HK-2 (cell line): Measurements from ENCODE around the gene MARCHF3.
A peak's percentile ranks its signal among the peaks of the same experiment; 100 is the strongest.
"Not testable (repeated sequence)": the region's sequence is repeated elsewhere in the genome, so short reads cannot be mapped to it uniquely, and the experiment has no call there.

Experiments used
- DNase-seq: peaks from one replicate; pipeline ENCODE4 v3.0.0-alpha.2; 2018; ENCODE audit not compliant: unreplicated experiment

The MARCHF3 gene, protein sequence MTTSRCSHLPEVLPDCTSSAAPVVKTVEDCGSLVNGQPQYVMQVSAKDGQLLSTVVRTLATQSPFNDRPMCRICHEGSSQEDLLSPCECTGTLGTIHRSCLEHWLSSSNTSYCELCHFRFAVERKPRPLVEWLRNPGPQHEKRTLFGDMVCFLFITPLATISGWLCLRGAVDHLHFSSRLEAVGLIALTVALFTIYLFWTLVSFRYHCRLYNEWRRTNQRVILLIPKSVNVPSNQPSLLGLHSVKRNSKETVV

DNA sequence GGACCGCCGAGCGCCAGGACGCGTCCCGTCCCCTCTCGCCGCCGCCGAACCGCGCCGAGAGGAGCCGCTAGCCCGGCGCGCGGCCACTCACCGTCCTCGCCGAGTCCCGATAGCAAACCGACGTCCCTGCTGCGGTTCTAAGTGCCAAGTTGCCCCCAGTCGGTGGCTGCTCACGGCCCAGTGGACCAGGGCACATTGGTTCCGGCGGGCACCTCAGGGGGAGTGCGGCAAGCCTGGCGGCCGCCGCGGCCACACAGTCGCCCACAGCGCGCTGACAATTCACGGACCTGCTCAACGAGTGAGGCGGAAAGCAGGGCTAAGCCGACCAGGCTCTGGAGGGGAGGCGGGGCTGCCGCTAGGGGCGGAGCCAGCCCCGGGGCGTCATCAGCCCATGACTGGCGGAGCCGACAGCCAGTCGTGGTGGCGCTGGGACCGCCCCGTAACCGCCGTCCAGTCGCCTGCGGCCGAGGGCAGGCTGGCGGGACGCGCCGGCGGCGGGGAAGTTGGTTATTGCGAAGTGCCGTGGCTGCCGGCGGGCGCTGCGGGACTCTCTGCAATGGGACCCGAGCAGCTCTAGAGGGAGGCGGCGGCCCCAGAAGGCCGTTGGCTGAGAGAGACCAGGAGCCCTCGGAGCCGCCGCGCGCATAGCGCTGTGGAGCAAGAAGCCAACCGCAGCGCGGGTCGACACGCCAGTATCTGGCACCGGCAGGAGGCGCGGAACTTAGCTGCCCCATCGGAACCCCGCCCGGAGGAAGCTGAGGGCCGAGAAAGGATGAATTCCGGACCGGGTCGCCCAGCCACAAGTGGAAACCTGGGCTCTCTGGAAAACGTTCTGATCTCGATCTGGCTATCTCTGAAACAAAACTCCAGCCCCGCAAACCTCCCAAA, at the start of gene MARCHF3:
Gene MARCHF3, minus strand, starts transcription at position 300 of the 888 bp plus-strand sequence. CDS start 112,387 bp downstream, outside the sequence.
- DNase-seq = peak; percentile 91

DNA sequence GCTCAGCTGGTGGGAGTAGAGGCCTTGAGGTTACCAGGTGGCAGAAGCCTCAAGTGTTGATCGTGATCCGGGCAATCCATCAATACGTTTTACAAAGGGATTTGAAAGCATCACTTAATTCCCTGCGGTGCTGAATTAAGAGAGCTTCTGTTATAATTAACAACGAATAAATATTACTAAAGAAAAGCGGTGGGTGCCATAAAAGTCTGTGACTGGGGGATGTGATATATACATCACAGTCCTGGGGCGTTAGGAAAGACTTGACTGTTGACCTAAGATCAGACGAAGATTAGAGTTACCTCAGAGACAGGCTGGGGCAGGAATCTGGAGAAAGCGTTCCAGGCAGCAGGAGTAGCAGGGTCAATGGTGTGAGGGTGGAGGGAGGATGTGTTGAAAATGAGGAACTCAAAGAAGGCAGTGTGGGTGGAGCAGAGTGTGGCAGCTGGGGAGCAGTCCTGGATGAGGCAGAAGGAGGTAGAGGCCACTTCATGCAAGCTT, 49.7 kb upstream of the MARCHF3 start:
- no peak for DNase-seq

DNA sequence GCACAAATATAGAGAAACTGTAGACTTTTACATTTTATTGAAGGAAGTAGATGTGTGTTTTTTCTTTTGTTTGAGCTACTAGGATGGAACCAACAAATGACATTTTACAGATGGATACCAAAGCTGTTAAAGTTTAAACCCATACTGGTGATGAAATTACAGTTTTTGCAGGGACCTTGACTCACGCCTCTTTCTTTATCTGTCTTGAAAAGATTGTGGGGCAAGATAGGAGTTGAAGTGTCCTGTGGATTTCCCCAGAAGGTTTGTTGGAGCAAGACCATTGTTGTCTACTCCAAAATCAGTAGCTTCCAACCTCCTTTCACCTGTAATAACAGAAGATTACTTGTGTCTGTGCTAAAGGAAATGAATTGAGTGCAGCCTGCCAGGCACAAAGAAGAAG, 47.0 kb upstream of the MARCHF3 start:
- no peak for DNase-seq

DNA sequence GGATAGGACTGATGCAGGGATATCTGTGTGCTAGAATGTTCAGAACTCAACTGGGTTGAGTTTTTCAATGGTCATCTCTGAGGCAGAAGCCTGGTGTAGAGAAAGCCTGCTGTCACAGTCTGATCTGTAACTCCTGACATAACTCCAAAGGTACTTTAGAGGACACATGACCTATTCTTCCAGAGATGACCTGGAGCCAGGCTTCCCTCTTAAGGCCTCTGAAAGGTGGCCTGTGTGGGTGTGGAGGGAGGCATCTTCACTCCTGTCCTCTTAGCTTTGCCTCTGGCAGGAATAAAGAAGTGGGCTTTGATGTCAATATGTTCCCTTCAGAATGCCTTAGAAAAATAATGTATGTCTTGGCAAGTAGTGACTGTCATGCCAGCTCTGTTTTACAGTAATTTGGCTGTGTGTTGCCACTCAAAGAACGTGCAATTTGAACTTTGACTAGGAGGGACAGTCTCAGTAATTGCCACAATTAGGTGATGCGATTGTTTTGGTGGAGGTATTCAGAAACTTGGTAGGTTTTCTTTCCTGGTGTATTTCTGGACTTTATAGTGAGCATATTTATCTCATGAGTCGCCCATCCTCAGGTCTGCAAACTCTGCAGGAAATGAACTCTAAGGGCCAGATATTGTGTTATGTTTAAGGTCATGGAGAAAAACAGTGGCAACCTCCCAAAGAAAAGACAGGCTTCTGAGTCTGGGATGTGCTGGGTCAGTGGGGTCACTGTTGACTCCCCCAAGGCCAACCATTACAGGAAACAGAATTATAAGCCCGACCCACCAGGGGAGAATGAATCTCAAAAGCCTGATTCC, 46.2 kb upstream of the MARCHF3 start:
- DNase-seq = no peak

DNA sequence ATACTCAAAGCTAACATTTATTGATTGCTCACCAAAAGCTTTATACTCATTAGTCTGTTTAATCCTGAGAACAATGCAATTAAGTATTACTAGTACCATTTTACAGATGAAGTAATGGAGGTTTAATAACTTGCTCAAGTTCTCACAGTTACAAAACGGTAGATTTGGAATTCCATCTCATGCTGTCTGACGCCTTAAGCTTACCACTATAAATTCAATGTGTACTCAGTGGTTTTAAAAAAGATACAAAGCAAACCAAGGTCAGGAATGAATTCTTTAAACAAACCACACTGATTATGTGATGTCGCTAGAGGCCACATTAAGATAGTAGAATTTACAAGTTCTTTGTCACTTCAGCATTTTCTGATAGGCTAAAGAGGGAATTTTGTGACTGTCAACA, 44.1 kb upstream of the MARCHF3 start:
- DNase-seq = no peak

DNA sequence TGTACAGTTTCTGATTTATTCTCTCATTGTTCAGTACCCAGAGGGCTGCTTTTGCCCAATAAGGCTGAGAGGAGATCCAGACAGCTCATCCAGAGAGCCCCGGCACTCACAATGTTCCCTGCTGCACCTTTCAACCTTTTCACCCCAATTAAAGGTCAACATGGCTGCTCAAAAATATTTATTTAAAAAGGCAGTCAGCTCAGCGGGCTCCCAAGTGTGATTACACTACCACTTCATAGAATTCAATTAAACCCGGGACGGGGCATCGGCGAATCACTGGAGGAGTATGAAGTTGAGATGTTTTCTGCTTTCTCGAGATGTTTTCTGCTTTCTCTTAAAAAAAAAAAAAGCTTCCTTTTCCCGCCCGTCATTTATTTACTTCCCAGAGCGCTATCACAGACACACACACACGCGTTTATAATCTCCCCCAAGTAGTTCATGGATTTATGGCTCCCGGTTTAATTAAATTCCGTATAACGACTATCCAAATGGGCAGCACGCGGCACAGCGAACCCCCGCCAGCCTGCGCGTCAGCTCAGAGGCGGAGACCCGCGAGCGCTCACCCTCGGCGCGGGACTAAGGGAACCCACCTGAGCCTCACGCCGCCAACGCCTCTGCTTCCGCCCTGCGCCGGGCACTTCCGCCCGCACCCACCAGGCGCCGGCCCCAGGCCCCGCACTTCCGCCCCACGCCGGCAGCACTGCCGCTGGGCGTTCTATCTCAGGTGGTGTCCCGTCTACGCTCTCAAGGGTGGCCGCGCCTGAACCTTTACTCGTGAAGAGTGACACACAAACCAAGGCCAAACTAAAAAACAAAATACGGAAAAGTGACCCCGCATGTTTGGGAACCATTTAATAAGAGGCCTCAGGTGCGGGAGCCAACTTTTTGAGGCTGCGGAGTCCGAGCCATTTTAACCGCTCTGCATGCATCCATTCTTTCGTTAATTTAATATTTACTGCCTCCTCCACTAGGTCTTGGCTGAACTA, 42.8 kb upstream of the MARCHF3 start, which contains the start of gene C5orf63:
Gene C5orf63, minus strand, starts transcription at position 642 of the 986 bp plus-strand sequence. CDS start 14,507 bp downstream, outside the sequence.
- DNase-seq = no peak

DNA sequence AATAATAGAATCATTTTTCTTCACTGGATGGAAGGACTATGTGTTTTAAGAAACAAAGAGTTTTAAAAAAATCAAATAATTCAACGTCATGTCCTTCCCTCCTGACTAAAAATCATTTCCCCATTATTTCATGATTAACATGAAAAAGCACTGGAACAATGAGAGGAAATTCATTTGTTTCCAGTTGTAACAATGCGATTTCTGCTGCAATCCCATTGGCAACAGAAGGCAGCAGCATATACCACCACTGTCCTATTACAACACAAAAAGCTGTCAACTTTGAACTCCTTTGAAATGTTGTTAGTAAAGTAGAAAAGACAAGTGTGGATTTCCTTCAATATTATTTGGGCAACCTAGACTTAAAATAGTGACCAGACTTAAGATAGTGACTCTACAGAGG, 39.9 kb upstream of the MARCHF3 start:
- DNase-seq = no peak

DNA sequence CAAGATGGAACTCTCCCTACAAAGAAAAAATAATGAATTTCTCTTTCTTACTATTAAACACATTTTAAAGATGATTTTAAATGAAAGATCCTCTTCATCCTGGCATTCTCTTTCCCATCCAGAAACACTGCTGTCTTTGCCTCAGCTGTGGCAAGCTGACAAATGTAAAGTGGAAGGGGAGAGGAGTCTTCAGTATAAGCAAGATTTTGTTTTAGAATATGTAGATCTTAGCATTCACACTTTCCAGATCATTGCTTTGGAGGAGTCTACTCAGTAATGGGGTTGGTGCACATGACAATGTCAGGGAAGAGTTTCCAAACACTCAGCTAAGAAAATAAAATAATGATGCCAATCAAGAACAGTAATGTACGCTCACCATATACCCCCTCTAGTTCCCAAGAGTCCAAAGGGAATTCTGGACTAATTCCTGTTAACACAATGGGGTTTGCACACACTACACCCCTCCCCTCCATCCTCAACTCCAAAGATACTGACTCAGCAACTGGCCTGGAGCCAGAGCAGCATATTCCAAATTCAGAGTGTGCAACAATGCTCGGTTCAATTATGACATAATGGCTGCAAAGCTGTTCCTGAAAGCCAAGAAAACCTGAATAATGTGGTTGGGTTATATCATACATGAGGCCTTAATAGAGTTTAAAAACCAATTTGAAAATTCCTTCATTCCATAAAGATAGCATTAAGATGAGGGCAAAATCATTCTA, 38.3 kb upstream of the MARCHF3 start:
- peak; percentile 37 for DNase-seq

DNA sequence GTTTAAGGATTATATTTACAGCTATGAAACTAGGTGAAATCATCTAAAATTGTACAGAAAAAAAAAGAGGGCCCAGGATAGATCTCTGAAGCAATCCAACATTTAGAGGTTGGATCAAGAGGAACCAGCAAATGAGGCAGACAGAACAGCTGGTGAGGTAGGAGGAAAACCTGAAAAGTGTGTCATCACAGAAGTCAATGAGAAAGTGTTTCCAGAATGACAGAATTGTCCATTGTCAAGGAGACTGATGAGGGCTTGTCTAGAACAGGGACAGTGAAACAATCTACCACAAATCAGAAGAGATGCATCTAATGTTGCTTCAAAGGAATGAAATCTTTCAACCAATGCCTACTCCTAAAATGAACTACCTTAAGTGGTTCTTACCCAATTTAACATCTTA, 36.4 kb upstream of the MARCHF3 start:
- no peak for DNase-seq

DNA sequence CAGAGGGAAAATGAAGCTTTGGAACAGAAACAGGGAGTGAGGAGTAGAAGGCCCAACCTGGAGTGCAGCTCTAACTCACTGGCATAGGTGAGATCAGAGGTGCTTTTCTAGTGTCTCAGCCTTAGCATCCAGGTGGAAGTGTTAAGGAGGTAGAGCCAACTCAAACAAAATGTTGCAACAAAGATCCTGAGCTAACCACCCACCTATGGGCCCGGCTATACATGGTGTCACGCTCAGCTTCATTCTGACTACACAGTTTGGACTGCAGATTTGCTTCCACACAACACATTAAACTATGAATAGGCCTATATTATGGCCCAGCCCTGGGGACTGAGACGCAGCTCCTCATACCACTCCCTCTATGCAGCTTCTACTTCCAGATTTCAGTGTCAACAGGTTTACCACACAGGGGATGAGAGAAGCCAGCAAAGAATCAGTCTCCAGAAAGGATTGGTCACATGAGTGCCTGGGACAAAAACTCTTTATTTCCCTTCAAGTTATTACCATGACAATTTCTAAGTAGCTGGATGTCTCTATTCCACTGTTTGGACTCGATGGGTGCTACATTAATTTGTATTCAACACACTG, 34.0 kb upstream of the MARCHF3 start:
- DNase-seq = no peak

DNA sequence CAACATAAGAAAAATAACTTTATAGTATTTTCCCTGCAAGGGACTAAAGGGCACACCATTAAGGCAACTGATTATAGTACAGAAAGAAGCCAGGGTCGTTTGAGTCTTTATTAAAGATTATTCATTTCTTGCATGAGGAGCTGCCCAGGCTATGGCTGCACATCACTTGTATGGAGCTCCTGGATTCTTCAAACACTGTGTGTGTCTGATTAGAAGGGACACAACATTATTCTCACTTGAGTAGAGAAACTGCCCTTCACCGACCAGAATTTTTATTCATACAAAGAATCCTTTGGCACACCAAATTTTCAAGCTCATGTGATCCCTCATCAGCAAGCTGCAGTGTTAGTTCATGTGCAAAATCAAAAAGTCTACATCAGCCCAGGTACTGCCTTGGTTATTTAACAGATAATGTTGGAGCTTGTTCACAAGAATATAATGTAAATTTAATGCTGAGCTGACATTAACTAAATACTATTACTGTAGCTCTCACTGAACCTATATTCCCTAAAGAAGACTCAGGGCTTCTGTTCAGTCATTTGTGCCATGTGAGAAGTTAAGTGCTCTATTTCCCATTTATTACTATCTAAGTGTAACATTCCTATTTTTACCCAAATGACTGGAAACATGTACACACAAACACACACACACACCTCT, 33.0 kb upstream of the MARCHF3 start:
- DNase-seq = no peak

DNA sequence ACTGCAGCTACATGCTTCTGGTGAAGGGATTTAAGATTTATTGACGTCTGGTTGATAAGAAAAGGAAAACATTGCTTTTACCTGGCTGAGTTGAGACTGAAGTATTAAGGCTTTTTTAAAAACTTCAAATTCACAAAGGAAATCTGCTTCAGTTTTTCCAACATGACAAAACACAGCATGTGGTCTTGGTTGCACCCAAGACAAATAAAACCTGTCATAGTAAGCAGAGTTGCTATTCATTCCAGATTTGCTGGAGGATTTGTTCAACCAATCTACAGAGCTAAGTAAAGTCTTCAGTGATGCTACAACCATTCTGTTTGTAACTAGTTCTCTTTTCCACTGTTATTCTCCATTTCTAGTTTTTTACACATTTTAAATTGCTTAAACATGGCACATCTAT, 31.6 kb upstream of the MARCHF3 start:
- no peak for DNase-seq

DNA sequence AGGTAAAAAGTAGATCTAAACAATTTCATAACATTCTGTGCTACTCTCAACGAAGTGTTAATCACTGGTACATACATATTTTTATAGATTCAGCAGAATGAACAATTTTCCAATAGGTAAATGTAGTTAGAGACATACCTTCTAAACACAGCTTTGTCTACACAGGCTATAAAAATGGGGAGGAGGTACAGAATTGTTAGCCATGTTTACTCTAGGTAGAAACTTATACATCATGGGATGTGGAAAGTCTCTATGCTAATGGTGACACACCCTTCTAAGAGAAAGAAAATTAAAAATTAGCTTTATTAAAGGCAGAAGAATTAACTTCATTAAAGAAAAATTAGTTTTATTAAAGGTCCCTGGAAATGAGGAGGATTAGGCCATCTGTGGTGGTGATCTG, 31.2 kb upstream of the MARCHF3 start:
- no peak for DNase-seq

DNA sequence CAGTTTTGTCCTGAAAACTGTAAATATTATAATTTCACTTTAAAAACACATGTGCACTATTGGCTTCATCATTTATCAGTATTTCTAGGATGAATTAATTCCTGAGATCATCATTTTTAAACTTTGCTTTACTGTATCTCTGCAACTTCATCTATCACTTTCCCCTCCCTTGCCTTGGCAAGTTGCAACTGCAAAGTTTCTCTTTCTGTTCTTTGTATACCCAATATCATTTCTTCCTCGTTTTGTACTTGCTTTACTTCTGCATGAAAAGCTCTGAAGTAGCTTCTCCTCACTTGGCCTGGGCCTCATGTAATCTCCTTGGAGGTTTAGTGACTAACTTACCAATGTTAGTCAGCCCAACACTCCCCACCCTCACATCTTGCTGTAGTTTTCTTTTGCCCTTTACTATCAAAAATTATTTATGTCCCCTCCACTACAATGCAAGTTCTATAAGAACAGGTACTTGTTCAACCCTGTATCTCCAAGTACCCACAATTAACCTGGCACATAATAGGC, 30.2 kb upstream of the MARCHF3 start:
- no peak for DNase-seq

DNA sequence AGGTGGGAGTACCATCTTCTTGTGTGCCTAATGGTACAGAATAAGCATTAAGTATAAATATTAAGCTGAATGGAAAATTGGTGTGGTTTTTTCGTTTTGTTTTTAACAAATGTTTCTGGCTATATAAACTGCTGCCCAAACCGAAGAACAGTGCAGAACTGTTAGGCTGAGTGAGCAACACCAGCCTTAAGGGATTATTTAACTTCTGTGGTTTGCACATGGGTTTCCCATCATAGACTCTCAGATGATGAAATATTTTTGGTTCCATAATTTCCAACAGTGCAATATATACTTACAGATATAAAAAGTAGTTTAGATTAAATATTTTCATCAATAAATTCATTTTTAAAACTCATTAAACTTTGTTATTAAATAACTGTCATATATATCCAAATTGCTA, 26.5 kb upstream of the MARCHF3 start:
- DNase-seq = no peak

DNA sequence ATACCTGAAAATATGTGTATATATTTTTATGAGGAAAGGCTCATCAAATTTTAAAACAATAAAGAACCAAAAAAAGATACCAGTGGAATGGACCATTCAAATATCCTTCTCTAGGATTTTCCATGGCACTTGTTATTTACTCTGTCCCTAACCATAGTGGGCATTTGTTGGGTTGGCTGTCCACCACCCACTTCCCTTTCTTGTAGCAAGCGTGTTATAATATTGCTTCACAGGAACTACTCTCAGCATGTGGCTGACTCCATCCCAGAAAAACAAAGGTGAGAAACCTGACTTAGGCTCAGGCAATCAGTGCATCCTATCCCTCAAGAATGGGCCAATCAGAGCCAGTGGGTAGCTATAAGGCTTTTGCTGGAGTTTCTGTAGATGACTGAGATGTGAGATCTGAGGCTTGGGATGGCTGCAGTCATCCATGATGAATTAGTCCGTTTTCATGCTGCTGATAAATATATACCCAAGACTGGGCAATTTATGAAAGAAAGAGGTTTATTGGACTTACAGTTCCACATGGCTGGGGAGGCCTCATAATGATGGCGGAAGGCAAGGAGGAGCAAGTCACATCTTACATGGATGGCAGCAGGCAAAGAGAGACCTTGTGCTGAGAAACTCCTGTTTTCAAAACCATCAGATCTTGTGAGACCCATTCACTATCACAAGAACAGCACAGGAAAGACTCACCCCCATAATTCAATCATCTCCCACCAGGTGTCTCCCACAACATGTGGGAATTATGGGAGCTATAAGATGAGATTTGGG, 25.7 kb upstream of the MARCHF3 start:
- DNase-seq = no peak

DNA sequence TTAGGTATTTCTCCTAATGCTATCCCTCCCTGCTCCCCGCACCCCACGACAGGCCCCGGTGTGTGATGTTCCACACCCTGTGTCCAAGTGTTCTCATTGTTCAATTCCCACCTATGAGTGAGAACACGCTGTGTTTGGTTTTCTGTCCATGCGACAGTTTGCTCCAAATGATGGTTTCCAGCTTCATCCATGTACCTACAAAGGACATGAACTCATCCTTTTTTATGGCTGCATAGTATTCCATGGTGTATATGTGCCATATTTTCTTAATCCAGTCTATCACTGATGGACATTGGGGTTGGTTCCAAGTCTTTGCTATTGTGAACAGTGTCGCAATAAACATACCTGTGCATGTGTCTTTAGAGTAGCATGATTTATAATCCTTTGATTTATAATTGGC, 23.2 kb upstream of the MARCHF3 start:
- not testable (repeated sequence) for DNase-seq

DNA sequence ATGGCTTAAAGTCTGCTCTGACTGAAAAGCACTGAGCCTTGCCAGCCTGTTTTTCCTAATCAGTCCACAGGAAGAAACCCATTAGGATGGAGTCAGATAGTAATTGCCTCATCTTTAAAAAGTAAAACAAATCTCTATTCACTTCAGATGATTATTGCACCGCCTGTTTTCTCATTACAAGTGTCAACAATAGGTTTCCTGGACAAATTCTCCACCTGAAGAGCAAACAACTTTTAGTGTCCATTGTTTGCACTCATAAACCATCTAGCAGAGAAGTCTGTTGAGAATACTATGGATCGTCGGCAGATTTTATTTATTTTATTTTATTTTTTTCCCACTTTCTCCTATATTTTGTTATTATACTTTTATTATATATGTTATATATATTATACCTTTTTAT, 22.7 kb upstream of the MARCHF3 start:
- DNase-seq = no peak
